Spleen (tissue), 11 donors: ENCODE results near the gene HDAC9. TPM values are rescaled to one million over a fixed set of nuclear protein-coding genes. Genes with fewer than 3 reads are reported as not detected.
"Not testable (repeated sequence)": the region's sequence is repeated elsewhere in the genome, so short reads cannot be mapped to it uniquely, and the experiment has no call there.

Experiments used
- DNase-seq: peaks from one replicate; pipeline ENCODE4 v3.0.0-alpha.2; 2020
- H3K27ac ChIP-seq, 8 donors: fragments of 200-600 bp; sonication (generic) in 7 of 8; 1 replicate in 4 of 8; 2 replicates in 4 of 8; pipeline versions ENCODE4 v1.5.0 to v1.8.0; 2016 to 2021; ENCODE audit warnings: inconsistent platforms in 4 of 8, mild to moderate bottlenecking in 4 of 8, moderate library complexity in 1 of 8
- H3K27me3 ChIP-seq, 7 donors: fragments of 200-600 bp; sonication (generic) in 6 of 7; replicated peaks in 1 of 7; 1 replicate in 4 of 7; 2 replicates in 3 of 7; pipeline versions ENCODE4 v1.5.0 to v1.8.0; 2016 to 2021; ENCODE audit warnings: inconsistent platforms in 3 of 7, mild to moderate bottlenecking in 1 of 7
- H3K36me3 ChIP-seq, 6 donors: fragments of 200-600 bp; sonication (generic) in 5 of 6; 1 replicate in 4 of 6; 2 replicates in 2 of 6; pipeline versions ENCODE4 v1.5.0 to v1.8.0; 2016 to 2021; ENCODE audit warnings: inconsistent platforms in 2 of 6
- H3K4me1 ChIP-seq, 6 donors: fragments of 200-600 bp; sonication (generic) in 5 of 6; 1 replicate in 3 of 6; 2 replicates in 3 of 6; pipeline versions ENCODE4 v1.5.0 to v1.8.0; 2016 to 2021; ENCODE audit warnings: inconsistent platforms in 3 of 6
- H3K4me3 ChIP-seq, 8 donors: fragments of 200-600 bp; sonication (generic) in 7 of 8; 1 replicate in 4 of 8; 2 replicates in 4 of 8; pipeline versions ENCODE4 v1.5.0 to v1.8.0; 2016 to 2021; ENCODE audit warnings: inconsistent platforms in 4 of 8, mild to moderate bottlenecking in 4 of 8, moderate library complexity in 2 of 8
- H3K9me3 ChIP-seq, 8 donors: fragments of 200-600 bp; sonication (generic) in 7 of 8; 1 replicate in 4 of 8; 2 replicates in 4 of 8; pipeline versions ENCODE4 v1.5.0 to v1.8.0; 2016 to 2021; ENCODE audit warnings: inconsistent platforms in 4 of 8
- CTCF ChIP-seq, 11 experiments: fragments of 200-600 bp in 7 of 11; fragments of 450-650 bp in 4 of 11; sonication (generic) in 4 of 11; IDR thresholded peaks in 8 of 11; conservative IDR thresholded peaks in 3 of 11; 1 replicate in 7 of 11; 2 replicates in 4 of 11; pipeline versions ENCODE4 v1.4.0 to v1.8.0; 2016 to 2021; ENCODE audit warnings: antibody characterized with exemption in 11 of 11, inconsistent platforms in 4 of 11, mild to moderate bottlenecking in 1 of 11
- POLR2A ChIP-seq, 3 donors: fragments of 450-650 bp; IDR thresholded peaks; one replicate each; pipeline ENCODE4 v1.5.1; 2017; ENCODE audit warnings: antibody characterized with exemption in 3 of 3, mild to moderate bottlenecking in 1 of 3
- POLR2AphosphoS5 ChIP-seq, 3 donors: sonication (generic); formaldehyde crosslinking; IDR thresholded peaks; one replicate each; pipeline ENCODE4 v1.5.1; 2017; ENCODE audit warnings: antibody characterized with exemption in 3 of 3
- WGBS, 5 donors: extraction: QIAGEN DNeasy Blood & Tissue Kit in 3 of 5; methylation state at CpG; one replicate each; pipeline versions ENCODE4 v1.1.5 to v1.1.7; 2013 to 2018; 5-methylcytosine and 5-hydroxymethylcytosine counted together
- intact Hi-C: fragments of 100-400 bp; cut with DNase I; formaldehyde crosslinking; loops from one replicate; pipeline ENCODE4 v1.15.0; 2023; ENCODE audit warnings: low total_unique reads
- polyA plus RNA-seq, 3 donors: library from polyadenylated mRNA; stranded (reverse); fragments of 200-250 nt; gene quantifications; one replicate each; pipeline ENCODE4 v1.2.1, GENCODE V29; 2013
- total RNA-seq, 7 donors: library from RNA; depleted of rRNA in 3 of 7; stranded (reverse); fragments of >200 nt in 3 of 7; fragmentation: NEBNext Ultra II Directional in 4 of 7; extraction: Animal tissue kit (Norgen Biotek cat#: 25700) in 4 of 7; gene quantifications; one replicate each; pipeline versions ENCODE4 v1.1.0 to v1.2.1, GENCODE V29; 2016 to 2021
- donor health status: healthy with polysubstance abuse.
- donor health status: DM: no; HTN: no; CAD: no; lungs with moderate emphysema.
- donor health status: DM: no; HTN: no; CAD: no.
- donor health status: Bipolar disorder and iron deficiency.
- donor health status: healthy.
- donor health status: DM: no; HTN: no; CAD: no.
- donor health status: DM: yes; HTN: yes; CAD: no.

The HDAC9 gene
- total and polyA plus RNA-seq, 10 donors = 15.9 to 100 (median 66.1) TPM

- no peak overlapping the region for H3K4me3 ChIP-seq
- no peaks in the 10 kb centered on the region for H3K27me3 ChIP-seq
- intact Hi-C loops = no loop called here
- no peak overlapping the region for H3K27ac ChIP-seq
- TF ChIP-seq CTCF (IDR thresholded peaks at IDR 0.05 in 8 of 11, conservative IDR thresholded peaks at IDR 0.05 in 3 of 11) (no peak), POLR2AphosphoS5 (IDR thresholded peaks at IDR 0.05) (no peak), POLR2A (IDR thresholded peaks at IDR 0.05) (no peak)
- no peaks in the 10 kb centered on the region for H3K36me3 ChIP-seq
- no peaks in the 10 kb centered on the region for H3K9me3 ChIP-seq
- H3K4me1 ChIP-seq = no peaks in the 10 kb centered on the region
- DNase-seq = no peak
- 68 to 80% (median 79%) methylated on average over 2 of the region's 2 CpGs for WGBS, 5 donors
Observed at GRCh38 chr7:18715988-18716387, 220.4 kb downstream of the HDAC9 start.

GRCh38 chr7:18721429-18721828 is 225.9 kb downstream of the HDAC9 start:
- Histone ChIP-seq H3K36me3 (no peaks in the 10 kb centered on the region), H3K27ac (no peak overlapping the region), H3K27me3 (no peaks in the 10 kb centered on the region), H3K9me3 (no peaks in the 10 kb centered on the region), H3K4me3 (no peak overlapping the region), H3K4me1 (no peaks in the 10 kb centered on the region)
- TF ChIP-seq POLR2A (IDR thresholded peaks at IDR 0.05) (no peak), POLR2AphosphoS5 (IDR thresholded peaks at IDR 0.05) (no peak), CTCF (IDR thresholded peaks at IDR 0.05 in 8 of 11, conservative IDR thresholded peaks at IDR 0.05 in 3 of 11) (no peak)
- 86 to 95% (median 93%) methylated on average over 5 of the region's 5 CpGs for WGBS, 5 donors
- DNase-seq = no peak
- intact Hi-C loops = no loop called here

GRCh38 chr7:18724318-18724717 is 228.8 kb downstream of the HDAC9 start:
- intact Hi-C loops = no loop called here
- 85 to 97% (median 94%) methylated on average over 2 of the region's 2 CpGs for WGBS, 5 donors
- TF ChIP-seq POLR2AphosphoS5 (IDR thresholded peaks at IDR 0.05) (no peak), CTCF (IDR thresholded peaks at IDR 0.05 in 8 of 11, conservative IDR thresholded peaks at IDR 0.05 in 3 of 11) (no peak), POLR2A (IDR thresholded peaks at IDR 0.05) (no peak)
- Histone ChIP-seq H3K36me3 (no peaks in the 10 kb centered on the region), H3K4me1 (no peaks in the 10 kb centered on the region), H3K4me3 (no peak overlapping the region), H3K27ac (no peak overlapping the region), H3K27me3 (no peaks in the 10 kb centered on the region), H3K9me3 (no peaks in the 10 kb centered on the region)
- no peak for DNase-seq

- Histone ChIP-seq H3K36me3 (no peaks in the 10 kb centered on the region), H3K27ac (no peak overlapping the region), H3K9me3 (no peaks in the 10 kb centered on the region), H3K4me1 (no peaks in the 10 kb centered on the region), H3K4me3 (no peak overlapping the region), H3K27me3 (no peaks in the 10 kb centered on the region)
- TF ChIP-seq CTCF (IDR thresholded peaks at IDR 0.05 in 8 of 11, conservative IDR thresholded peaks at IDR 0.05 in 3 of 11) (no peak), POLR2A (IDR thresholded peaks at IDR 0.05) (no peak), POLR2AphosphoS5 (IDR thresholded peaks at IDR 0.05) (no peak)
- DNase-seq = no peak
- intact Hi-C loops = no loop called here
- 81 to 89% (median 85%) methylated on average over 18 of the region's 18 CpGs for WGBS, 5 donors
Observed at GRCh38 chr7:18727115-18727870, 231.7 kb downstream of the HDAC9 start.

- DNase-seq, H3K36me3 ChIP-seq, intact Hi-C loops, H3K4me1 ChIP-seq, H3K4me3 ChIP-seq, H3K27me3 ChIP-seq, H3K27ac ChIP-seq: not testable (repeated sequence)
- WGBS, 5 donors = 55 to 77% (median 64%) methylated on average over 2 of the region's 2 CpGs
- peaks cover 0 to 10% (median 4%) of the 10 kb centered on the region in 8 donors for H3K9me3 ChIP-seq
Observed at GRCh38 chr7:18736012-18736411, 240.5 kb downstream of the HDAC9 start.
